ENCODE data around the gene NFX1. TPM values are rescaled to one million over a fixed set of nuclear protein-coding genes. Genes with fewer than 3 reads are reported as not detected.
A peak's percentile ranks its signal among the peaks of the same experiment; 100 is the strongest.

The NFX1 gene
- total RNA-seq, 4 donors from 2014 or later = 17.7 to 61.6 (median 50.2) TPM

DNA sequence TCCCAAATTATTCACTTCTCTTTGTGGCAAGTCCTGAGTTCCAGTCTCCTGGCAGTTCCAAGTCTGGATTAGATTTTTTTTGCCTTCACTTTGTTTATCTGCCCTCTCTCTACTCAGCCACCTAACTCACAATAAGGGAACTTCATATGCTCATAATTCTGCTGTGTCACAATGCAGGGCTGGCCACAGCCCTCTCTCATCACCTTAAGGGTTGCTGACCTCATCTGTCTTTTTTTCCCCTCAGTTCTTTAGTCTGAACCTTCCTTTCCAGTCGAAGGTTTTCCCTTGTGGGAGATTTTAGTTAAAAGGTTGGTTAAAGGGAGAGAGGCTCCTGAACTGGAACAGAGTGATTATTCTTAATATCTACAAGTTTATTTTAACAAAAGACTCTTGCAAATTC lies 29.9 kb upstream of the NFX1 start:
- Histone ChIP-seq H3K9me3 (no peaks in the 10 kb centered on the region), H3K36me3 (peaks cover 0 to 64% (median 28%) of the 10 kb centered on the region in 4 donors), H3K4me1 (peaks cover under 1 to 15% (median 12%) of the 10 kb centered on the region in 4 donors), H3K27me3 (no peaks in the 10 kb centered on the region), H3K27ac (no peak overlapping the region), H3K4me3 (no peak overlapping the region)
- WGBS, 2 donors (ENCODE audit: low coverage in 1 of 2) = 78 to 88% methylated on average over 1 of the region's 1 CpG
- in situ Hi-C loops (cut with MboI; ENCODE audit: low pct_ligation_motif_present in 1 of 4, low pct_unique_long_range_greater_than_20kb in 1 of 4, low sequenced_read_pairs in 3 of 4) (no loop called here), intact Hi-C loops (cut with DNase I; ENCODE audit: low total_unique reads) (no loop called here)
- DNase-seq = no peak
- TF ChIP-seq CTCF (IDR thresholded peaks at IDR 0.05) (no peak), POLR2A (IDR thresholded peaks at IDR 0.05) (no peak), POLR2AphosphoS5 (IDR thresholded peaks at IDR 0.05) (no peak), EP300 (IDR thresholded peaks at IDR 0.05; ENCODE audit: low read depth) (no peak)

DNA sequence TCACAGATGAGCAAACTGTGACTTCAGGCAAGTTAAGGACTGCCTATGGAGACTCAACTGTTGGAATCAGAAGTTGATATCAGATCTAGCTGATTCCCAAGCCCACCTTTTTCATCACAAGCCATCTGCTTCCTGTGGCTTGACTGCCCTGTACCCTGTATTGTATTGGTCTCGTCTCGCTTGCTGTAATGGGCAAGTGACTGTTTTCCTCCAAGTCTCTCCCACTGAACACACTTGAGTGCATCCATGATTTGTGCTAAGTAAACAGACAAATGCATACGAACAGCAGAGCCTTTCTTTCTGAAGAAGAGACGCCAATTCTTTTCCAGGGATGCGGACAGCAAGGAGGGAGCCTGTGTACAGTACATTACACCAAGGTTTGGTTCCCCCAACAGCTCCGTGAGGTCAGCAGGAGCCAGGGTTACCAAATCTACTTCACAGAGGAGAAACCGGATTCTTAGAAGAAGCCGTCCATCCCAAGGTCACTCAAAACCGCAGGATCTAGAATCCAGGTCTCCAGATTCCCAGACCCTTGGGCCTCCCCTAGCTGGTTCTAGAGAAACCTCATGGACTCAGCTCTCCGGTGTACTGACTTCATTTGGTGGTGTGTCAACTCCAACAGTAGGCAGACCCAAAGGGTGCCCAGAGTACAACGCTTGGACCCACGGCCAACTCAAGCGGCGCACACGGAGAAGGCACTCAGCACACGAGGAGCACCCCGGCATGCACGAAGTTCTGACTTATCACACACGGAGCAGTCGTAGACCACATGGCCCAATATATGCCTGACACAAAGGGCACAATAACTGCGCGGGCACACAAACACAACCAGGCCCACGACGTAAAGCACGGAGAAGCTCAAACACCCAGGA lies 26.9 kb upstream of the NFX1 start:
- in situ Hi-C loops (cut with MboI; ENCODE audit: low pct_ligation_motif_present in 1 of 4, low pct_unique_long_range_greater_than_20kb in 1 of 4, low sequenced_read_pairs in 3 of 4) (no loop called here), intact Hi-C loops (cut with DNase I; ENCODE audit: low total_unique reads) (no loop called here)
- DNase-seq = no peak
- Histone ChIP-seq H3K36me3 (peaks cover 0 to 41% (median 19%) of the 10 kb centered on the region in 4 donors), H3K4me1 (peaks cover 6 to 32% (median 19%) of the 10 kb centered on the region in 4 donors), H3K9me3 (no peaks in the 10 kb centered on the region), H3K27me3 (no peaks in the 10 kb centered on the region), H3K27ac (peak overlapping the region; percentile 95 to 97 (median 97)), H3K4me3 (peak overlapping the region; percentile 89 to 97 (median 92))
- 4 to 8% methylated on average over 4 to 24 of the region's 25 CpGs for WGBS, 2 donors (ENCODE audit: low coverage in 1 of 2)
- TF ChIP-seq EP300 (IDR thresholded peaks at IDR 0.05; ENCODE audit: low read depth) (no peak), POLR2AphosphoS5 (IDR thresholded peaks at IDR 0.05) (no peak), POLR2A (IDR thresholded peaks at IDR 0.05) (no peak), CTCF (IDR thresholded peaks at IDR 0.05) (no peak)

DNA sequence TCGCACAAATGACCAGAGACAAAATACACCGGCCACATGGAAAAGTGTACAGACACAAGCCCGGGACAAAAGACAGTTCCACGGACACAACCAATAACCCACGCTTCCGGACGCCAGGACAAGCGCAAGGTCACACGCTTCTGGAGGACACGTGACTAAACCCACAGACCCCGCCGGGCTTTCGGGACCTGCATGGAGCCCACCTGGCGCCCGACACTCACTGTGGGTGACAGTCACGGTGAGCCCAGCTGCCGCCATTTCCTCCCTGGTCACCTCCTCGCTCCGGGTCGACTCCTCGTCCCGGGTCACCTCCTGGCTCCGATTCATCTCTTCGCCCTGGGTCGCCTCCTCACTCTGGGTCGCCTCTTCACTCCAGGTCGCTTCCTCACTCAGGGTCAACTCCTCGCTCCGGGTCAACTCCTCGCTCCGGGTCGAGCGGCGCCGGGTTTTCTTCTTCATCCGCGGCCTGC lies 26.3 kb upstream of the NFX1 start:
- Histone ChIP-seq H3K9me3 (no peaks in the 10 kb centered on the region), H3K36me3 (peaks cover 0 to 42% (median 16%) of the 10 kb centered on the region in 4 donors), H3K4me1 (peaks cover 6 to 32% (median 19%) of the 10 kb centered on the region in 4 donors), H3K27ac (peak overlapping the region; percentile 95 to 97 (median 97)), H3K4me3 (peak overlapping the region; percentile 89 to 97 (median 92)), H3K27me3 (no peaks in the 10 kb centered on the region)
- peak; percentile 59 for DNase-seq
- in situ Hi-C loops (cut with MboI; ENCODE audit: low pct_ligation_motif_present in 1 of 4, low pct_unique_long_range_greater_than_20kb in 1 of 4, low sequenced_read_pairs in 3 of 4) (no loop called here), intact Hi-C loops (cut with DNase I; ENCODE audit: low total_unique reads) (no loop called here)
- no peak for TF ChIP-seq POLR2AphosphoS5 (IDR thresholded peaks at IDR 0.05)
- TF ChIP-seq POLR2A (IDR thresholded peaks at IDR 0.05) = no peak
- TF ChIP-seq EP300 (IDR thresholded peaks at IDR 0.05; ENCODE audit: low read depth) = no peak
- no peak for TF ChIP-seq CTCF (IDR thresholded peaks at IDR 0.05)
- 0% methylated on average over 37 of the region's 37 CpGs; no CpG with 5 or more reads in 1 of the 2 donors for WGBS, 2 donors (ENCODE audit: low coverage in 1 of 2)

- in situ Hi-C loops (cut with MboI; ENCODE audit: low pct_ligation_motif_present in 1 of 4, low pct_unique_long_range_greater_than_20kb in 1 of 4, low sequenced_read_pairs in 3 of 4) = no loop called here
- Histone ChIP-seq H3K36me3 (peaks cover 0 to 40% (median 16%) of the 10 kb centered on the region in 4 donors), H3K4me1 (peaks cover 6 to 32% (median 19%) of the 10 kb centered on the region in 4 donors), H3K9me3 (no peaks in the 10 kb centered on the region), H3K27ac (peak within 1 kb of the TSS; percentile 95 to 97 (median 97)), H3K4me3 (peak within 1 kb of the TSS; percentile 89 to 97 (median 92)), H3K27me3 (no peaks in the 10 kb centered on the region)
- TF ChIP-seq POLR2AphosphoS5 (IDR thresholded peaks at IDR 0.05) = peak; percentile 90 to 92 (median 92)
- TF ChIP-seq CTCF (IDR thresholded peaks at IDR 0.05) = peak in 4 of 5 experiments; percentile 28 to 34 (median 33)
- TF ChIP-seq EP300 (IDR thresholded peaks at IDR 0.05; ENCODE audit: low read depth) = no peak
- peak; percentile 80 for TF ChIP-seq POLR2A (IDR thresholded peaks at IDR 0.05)
- 0% methylated on average over 66 of the region's 67 CpGs; no CpG with 5 or more reads in 1 of the 2 donors for WGBS, 2 donors (ENCODE audit: low coverage in 1 of 2)
- DNase-seq = peak; percentile 100
- intact Hi-C loops (cut with DNase I; ENCODE audit: low total_unique reads) = no loop called here
Observed at GRCh38 chr9:33264473-33265177, 25.7 kb upstream of the NFX1 start, which contains the start of the genes BAG1 and CHMP5. Gene BAG1 (minus strand): TSS chr9:33264708. Gene CHMP5 (plus strand): TSS chr9:33265049. CDS start chr9:33265079, 30 bp downstream.

All from transverse colon (tissue), 4 donors.